Measurements from ENCODE around the gene XYLB.

XYLB gene

GRCh38 chr3:38311476-38311875 lies 35.1 kb upstream of the XYLB start:
- DNase-seq (ENCODE audit: low read depth, low spot score), result no peak

GRCh38 chr3:38311941-38312340 lies 34.6 kb upstream of the XYLB start:
- Histone ChIP-seq H3K9ac (ENCODE audit: insufficient read length, low read depth) (no peak overlapping the region), H3K36me3 (ENCODE audit: insufficient read depth, insufficient read length, low read length) (no peaks in the 10 kb centered on the region), H3K4me3 (ENCODE audit: insufficient read length, low read depth) (no peak overlapping the region), H3K4me1 (ENCODE audit: insufficient read depth, insufficient read length) (peaks cover 12% of the 10 kb centered on the region), H3K9me3 (ENCODE audit: insufficient read depth, low read length) (no peaks in the 10 kb centered on the region), H3K27me3 (ENCODE audit: insufficient read depth, insufficient read length) (peaks cover 3% of the 10 kb centered on the region)
- no peak for DNase-seq (ENCODE audit: low read depth, low spot score)
- TF ChIP-seq ZNF274 (IDR thresholded peaks at IDR 0.05; ENCODE audit: low read depth, low read length) (no peak), SUZ12 (IDR thresholded peaks at IDR 0.05; ENCODE audit: extremely low read depth, insufficient read depth, insufficient read length) (no peak), YY1 (IDR thresholded peaks at IDR 0.05; ENCODE audit: insufficient read depth, insufficient read length) (no peak)

More at GRCh38 chr3:38311476-38311875, 35.1 kb upstream of the XYLB start:
- no peaks in the 10 kb centered on the region for H3K9me3 ChIP-seq (ENCODE audit: insufficient read depth, low read length)
- peaks cover 12% of the 10 kb centered on the region for H3K4me1 ChIP-seq (ENCODE audit: insufficient read depth, insufficient read length)
- peaks cover 3% of the 10 kb centered on the region for H3K27me3 ChIP-seq (ENCODE audit: insufficient read depth, insufficient read length)
- no peaks in the 10 kb centered on the region for H3K36me3 ChIP-seq (ENCODE audit: insufficient read depth, insufficient read length, low read length)
- no peak overlapping the region for H3K4me3 ChIP-seq (ENCODE audit: insufficient read length, low read depth)
- TF ChIP-seq ZNF274 (IDR thresholded peaks at IDR 0.05; ENCODE audit: low read depth, low read length), result no peak
- no peak for TF ChIP-seq YY1 (IDR thresholded peaks at IDR 0.05; ENCODE audit: insufficient read depth, insufficient read length)
- H3K9ac ChIP-seq (ENCODE audit: insufficient read length, low read depth), result no peak overlapping the region

GRCh38 chr3:38312356-38312755 lies 34.2 kb upstream of the XYLB start:
- H3K4me3 ChIP-seq (ENCODE audit: insufficient read length, low read depth), result no peak overlapping the region
- no peak overlapping the region for H3K9ac ChIP-seq (ENCODE audit: insufficient read length, low read depth)
- H3K27me3 ChIP-seq (ENCODE audit: insufficient read depth, insufficient read length), result peaks cover 3% of the 10 kb centered on the region
- no peaks in the 10 kb centered on the region for H3K9me3 ChIP-seq (ENCODE audit: insufficient read depth, low read length)
- H3K36me3 ChIP-seq (ENCODE audit: insufficient read depth, insufficient read length, low read length), result no peaks in the 10 kb centered on the region
- peaks cover 12% of the 10 kb centered on the region for H3K4me1 ChIP-seq (ENCODE audit: insufficient read depth, insufficient read length)
- TF ChIP-seq SUZ12 (IDR thresholded peaks at IDR 0.05; ENCODE audit: extremely low read depth, insufficient read depth, insufficient read length), result no peak
- DNase-seq (ENCODE audit: low read depth, low spot score), result no peak

DNA sequence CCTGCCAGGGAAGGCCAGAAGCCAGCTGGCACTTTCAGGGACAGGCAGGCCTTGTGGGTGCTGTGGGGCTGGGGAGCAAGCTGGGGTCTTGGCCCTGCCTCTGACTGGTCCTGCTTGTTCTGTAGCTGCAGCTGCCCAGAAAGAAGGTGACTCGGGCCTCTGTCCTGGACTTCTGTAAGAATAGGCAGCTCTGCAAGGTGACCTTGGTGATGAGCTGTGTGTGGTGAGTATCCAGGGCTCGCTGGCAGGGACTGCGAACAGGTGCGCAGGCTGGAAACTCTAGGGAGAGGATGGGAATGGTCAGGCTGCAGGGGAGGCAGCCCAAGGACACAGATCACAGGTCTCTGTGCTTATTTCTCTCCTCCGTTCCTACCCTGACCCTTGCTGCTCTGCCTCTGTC lies 33.3 kb upstream of the XYLB start:
- H3K4me3 ChIP-seq (ENCODE audit: insufficient read length, low read depth), result no peak overlapping the region
- H3K36me3 ChIP-seq (ENCODE audit: insufficient read depth, insufficient read length, low read length), result no peaks in the 10 kb centered on the region
- TF ChIP-seq SUZ12 (IDR thresholded peaks at IDR 0.05; ENCODE audit: extremely low read depth, insufficient read depth, insufficient read length) (no peak), ZNF274 (IDR thresholded peaks at IDR 0.05; ENCODE audit: low read depth, low read length) (no peak), YY1 (IDR thresholded peaks at IDR 0.05; ENCODE audit: insufficient read depth, insufficient read length) (no peak)
- no peak overlapping the region for H3K9ac ChIP-seq (ENCODE audit: insufficient read length, low read depth)
- peaks cover 3% of the 10 kb centered on the region for H3K27me3 ChIP-seq (ENCODE audit: insufficient read depth, insufficient read length)
- peaks cover 12% of the 10 kb centered on the region for H3K4me1 ChIP-seq (ENCODE audit: insufficient read depth, insufficient read length)
- no peaks in the 10 kb centered on the region for H3K9me3 ChIP-seq (ENCODE audit: insufficient read depth, low read length)
- no peak for DNase-seq (ENCODE audit: low read depth, low spot score)

DNA sequence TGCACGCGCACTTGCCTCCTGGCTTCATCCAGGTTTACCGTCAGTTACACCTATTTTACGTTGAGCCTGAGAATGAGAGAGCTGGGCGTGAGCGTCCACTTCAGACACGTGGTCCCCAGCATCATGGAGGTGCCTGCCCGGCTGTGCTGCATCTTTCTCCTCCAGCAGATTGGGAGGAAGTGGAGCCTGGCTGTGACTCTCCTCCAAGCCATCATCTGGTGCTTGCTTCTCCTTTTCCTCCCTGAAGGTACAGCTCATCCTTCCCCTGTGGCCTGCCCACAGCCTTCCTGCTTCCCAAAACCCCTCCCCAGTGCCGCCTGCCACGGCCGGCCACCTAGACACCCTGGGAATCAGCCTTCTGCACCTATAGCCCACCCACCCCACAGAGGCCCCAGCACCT lies 32.9 kb upstream of the XYLB start:
- TF ChIP-seq ZNF274 (IDR thresholded peaks at IDR 0.05; ENCODE audit: low read depth, low read length) (no peak), SUZ12 (IDR thresholded peaks at IDR 0.05; ENCODE audit: extremely low read depth, insufficient read depth, insufficient read length) (no peak), YY1 (IDR thresholded peaks at IDR 0.05; ENCODE audit: insufficient read depth, insufficient read length) (no peak)
- Histone ChIP-seq H3K4me3 (ENCODE audit: insufficient read length, low read depth) (no peak overlapping the region), H3K9ac (ENCODE audit: insufficient read length, low read depth) (no peak overlapping the region), H3K9me3 (ENCODE audit: insufficient read depth, low read length) (no peaks in the 10 kb centered on the region), H3K4me1 (ENCODE audit: insufficient read depth, insufficient read length) (peaks cover 12% of the 10 kb centered on the region), H3K27me3 (ENCODE audit: insufficient read depth, insufficient read length) (peaks cover 3% of the 10 kb centered on the region), H3K36me3 (ENCODE audit: insufficient read depth, insufficient read length, low read length) (no peaks in the 10 kb centered on the region)
- no peak for DNase-seq (ENCODE audit: low read depth, low spot score)

- Histone ChIP-seq H3K27me3 (ENCODE audit: insufficient read depth, insufficient read length) (no peaks in the 10 kb centered on the region), H3K9ac (ENCODE audit: insufficient read length, low read depth) (no peak overlapping the region), H3K4me1 (ENCODE audit: insufficient read depth, insufficient read length) (peaks cover 12% of the 10 kb centered on the region), H3K9me3 (ENCODE audit: insufficient read depth, low read length) (no peaks in the 10 kb centered on the region), H3K36me3 (ENCODE audit: insufficient read depth, insufficient read length, low read length) (no peaks in the 10 kb centered on the region), H3K4me3 (ENCODE audit: insufficient read length, low read depth) (no peak overlapping the region)
- TF ChIP-seq YY1 (IDR thresholded peaks at IDR 0.05; ENCODE audit: insufficient read depth, insufficient read length), result no peak
- no peak for TF ChIP-seq SUZ12 (IDR thresholded peaks at IDR 0.05; ENCODE audit: extremely low read depth, insufficient read depth, insufficient read length)
- no peak for TF ChIP-seq ZNF274 (IDR thresholded peaks at IDR 0.05; ENCODE audit: low read depth, low read length)
- peak; percentile 6 for DNase-seq (ENCODE audit: low read depth, low spot score)
These were observed 32.3 kb upstream of the XYLB start for GRCh38 chr3:38314112-38314763.

GRCh38 chr3:38314764-38315487 lies 31.7 kb upstream of the XYLB start:
- TF ChIP-seq ZNF274 (IDR thresholded peaks at IDR 0.05; ENCODE audit: low read depth, low read length) (no peak), SUZ12 (IDR thresholded peaks at IDR 0.05; ENCODE audit: extremely low read depth, insufficient read depth, insufficient read length) (no peak), YY1 (IDR thresholded peaks at IDR 0.05; ENCODE audit: insufficient read depth, insufficient read length) (no peak)
- Histone ChIP-seq H3K27me3 (ENCODE audit: insufficient read depth, insufficient read length) (no peaks in the 10 kb centered on the region), H3K9me3 (ENCODE audit: insufficient read depth, low read length) (no peaks in the 10 kb centered on the region), H3K4me1 (ENCODE audit: insufficient read depth, insufficient read length) (peaks cover 12% of the 10 kb centered on the region), H3K9ac (ENCODE audit: insufficient read length, low read depth) (no peak overlapping the region), H3K36me3 (ENCODE audit: insufficient read depth, insufficient read length, low read length) (no peaks in the 10 kb centered on the region), H3K4me3 (ENCODE audit: insufficient read length, low read depth) (no peak overlapping the region)
- DNase-seq (ENCODE audit: low read depth, low spot score), result no peak
